GM12878 (cell line): Measurements from ENCODE around the gene PRG3. TPM values are rescaled to one million over a fixed set of nuclear protein-coding genes. Genes with fewer than 3 reads are reported as not detected.

Experiments used
- ATAC-seq: fragments of 200-7000 bp; cut with Tn5 transposase; 3 replicates; pipeline ENCODE4 v1.9.1; 2020; ENCODE audit warnings: mild to moderate bottlenecking, moderate library complexity
- BruUV-seq: library from RNA; stranded (reverse); fragments of 400-500 nt; replicated peaks from 2 replicates; lab custom pipeline; 2021; lab: Mats Ljungman, UMichigan
- CTCF ChIA-PET: fragments of 300-600 bp; sonication (Branson Sonifier 250); formaldehyde crosslinking; extraction: SDS; loops from one replicate; lab custom pipeline; 2021; ENCODE audit warnings: inconsistent platforms; lab: Yijun Ruan, JAX
- POLR2A ChIA-PET: fragments of 350-600 bp; formaldehyde crosslinking; extraction: SDS; loops from one replicate; lab custom pipeline; 2021; ENCODE audit warnings: inconsistent platforms; lab: Charles Lee
- RAD21 ChIA-PET: fragments of 300-600 bp; sonication (Branson Sonifier 250); formaldehyde crosslinking; loops from one replicate; lab custom pipeline; 2023; ENCODE audit warnings: antibody characterized with exemption; ENCODE audit not compliant: unreplicated experiment; lab: Charles Lee
- SMC1A ChIA-PET: fragments of 300-600 bp; sonication (Branson Sonifier 250); formaldehyde crosslinking; loops from one replicate; lab custom pipeline; 2023; ENCODE audit not compliant: unreplicated experiment, uncharacterized antibody; lab: Charles Lee
- DNase-seq: peaks from one replicate; pipeline ENCODE4 v3.0.0-alpha.2; 2011; ENCODE audit warnings: low read depth, low spot score
- FAIRE-seq: peaks from 3 replicates; lab custom pipeline; 2011; peaks lifted over from hg19 to GRCh38; lab: Jason Lieb, UNC
- H2AFZ ChIP-seq: 2 replicates; pipeline ENCODE4 v1.6.0; 2011; ENCODE audit warnings: low read depth, low read length, control low read depth; ENCODE audit not compliant: control insufficient read depth
- H3K27ac ChIP-seq: 2 replicates; pipeline ENCODE4 v1.5.1; 2011; ENCODE audit warnings: control low read depth; ENCODE audit not compliant: control insufficient read depth, insufficient read depth
- H3K27me3 ChIP-seq, 2 experiments: replicated peaks in 1 of 2; 2 replicates each; pipeline versions ENCODE4 v1.6.0 to v1.6.1; 2011; ENCODE audit warnings: low read length in 1 of 2; ENCODE audit not compliant: control insufficient read depth in 2 of 2, insufficient read depth in 2 of 2
- H3K36me3 ChIP-seq, 2 experiments: 2 replicates each; pipeline ENCODE4 v1.5.1; 2011; ENCODE audit warnings: low read length in 1 of 2; ENCODE audit not compliant: control insufficient read depth in 2 of 2, insufficient read depth in 2 of 2
- H3K4me1 ChIP-seq: 2 replicates; pipeline ENCODE4 v1.6.1; 2011; ENCODE audit warnings: mild to moderate bottlenecking, low read length, moderate library complexity, mixed read lengths; ENCODE audit not compliant: control insufficient read depth, insufficient read depth
- H3K4me2 ChIP-seq: 2 replicates; pipeline ENCODE4 v1.6.0; 2011; ENCODE audit warnings: control low read depth; ENCODE audit not compliant: control insufficient read depth, insufficient read depth
- H3K4me3 ChIP-seq: fragments of 200-600 bp; sonication (generic); 2 replicates; pipeline ENCODE4 v1.5.1; 2016
- H3K79me2 ChIP-seq: 2 replicates; pipeline ENCODE4 v1.6.0; 2011; ENCODE audit warnings: low read length; ENCODE audit not compliant: control insufficient read depth, insufficient read depth
- H3K9ac ChIP-seq: 2 replicates; pipeline ENCODE4 v1.8.0; 2011; ENCODE audit warnings: low read length, control low read depth, mixed read lengths; ENCODE audit not compliant: control insufficient read depth, insufficient read depth
- H3K9me3 ChIP-seq: replicated peaks from 3 replicates; pipeline ENCODE4 v1.5.1; 2011; ENCODE audit warnings: mild to moderate bottlenecking, low read length; ENCODE audit not compliant: control insufficient read depth, insufficient read depth
- H4K20me1 ChIP-seq: 2 replicates; pipeline ENCODE4 v1.6.0; 2011; ENCODE audit not compliant: control insufficient read depth, insufficient read depth
- GATAD2B ChIP-seq: fragments of 450-650 bp; conservative IDR thresholded peaks from 2 replicates; pipeline ENCODE4 v1.6.1; 2017; ENCODE audit warnings: low read depth, mild to moderate bottlenecking, moderate library complexity
- IRF5 ChIP-seq: fragments of 450-650 bp; IDR thresholded peaks from 2 replicates; pipeline ENCODE4 v1.6.1; 2017; ENCODE audit warnings: borderline replicate concordance
- JUNB ChIP-seq: IDR thresholded peaks from 2 replicates; pipeline ENCODE4 v1.6.1; 2016; ENCODE audit warnings: antibody characterized with exemption, mild to moderate bottlenecking
- MEF2A ChIP-seq: IDR thresholded peaks from 2 replicates; pipeline ENCODE4 v1.6.1; 2011; ENCODE audit warnings: low read depth, mild to moderate bottlenecking, low read length, moderate library complexity; ENCODE audit not compliant: insufficient read depth
- MEF2B ChIP-seq: fragments of 450-650 bp; IDR thresholded peaks from 2 replicates; pipeline ENCODE4 v1.6.1; 2018; ENCODE audit warnings: mild to moderate bottlenecking, moderate library complexity; ENCODE audit not compliant: partially characterized antibody, poor library complexity, severe bottlenecking
- WGBS: methylation state at CpG from one replicate; pipeline ENCODE4 v1.1.6; 2016; ENCODE audit warnings: low lambda C conversion rate; ENCODE audit not compliant: insufficient replicate concordance, insufficient coverage; ENCODE audit errors: missing lambda C conversion rate; 5-methylcytosine and 5-hydroxymethylcytosine counted together
- in situ Hi-C: fragments of 300-500 bp; cut with MboI; formaldehyde crosslinking; loops from 9 replicates; pipeline ENCODE4 v1.14.3; 2018; ENCODE audit warnings: mixed read lengths
- intact Hi-C: fragments of 100-400 bp; cut with micrococcal nuclease; formaldehyde crosslinking; loops from one replicate; pipeline ENCODE4 v1.14.2; 2022; ENCODE audit not compliant: unreplicated experiment
- polyA plus RNA-seq, 11 experiments: library from polyadenylated mRNA; depleted of rRNA in 4 of 11; unstranded in 6 of 11; stranded (reverse) in 5 of 11; fragments of >200 nt; fragmentation: Nextera tagmentation in 4 of 11; fragmentation: Illumina TruSeq in 1 of 11; extraction: Ambion mirVana in 4 of 11; extraction: Trizol in 1 of 11; gene quantifications; 1 replicate in 1 of 11; 2 replicates in 10 of 11; pipeline versions ENCODE4 v1.2.1 to v1.2.3, GENCODE V29; 2011 to 2016; ENCODE audit warnings: inconsistent platforms in 2 of 11, missing spikeins in 2 of 11, low read depth in 1 of 11
- total RNA-seq, 4 experiments: library from RNA; depleted of rRNA in 3 of 4; stranded (reverse); fragments of >200 nt in 3 of 4; fragmentation: Illumina TruSeq in 1 of 4; extraction: Trizol in 1 of 4; gene quantifications; 2 replicates each; pipeline versions ENCODE4 v1.2.1 to v1.2.3, GENCODE V29; 2013 to 2021
- TF ChIP-seq, protein P1 (sequence below): fragments of 450-650 bp; IDR thresholded peaks from 2 replicates; pipeline ENCODE4 v1.6.1; 2014; ENCODE audit warnings: mild to moderate bottlenecking

PRG3 gene
- total and polyA plus RNA-seq, 10 of the 15 experiments (the other 5 are each of a cell fraction or from before 2014, with no cell fraction given) = not detected

GRCh38 chr11:57332694-57333440, 48.1 kb downstream of the PRG3 start:
- H3K36me3 ChIP-seq = peaks cover 22 to 27% of the 10 kb centered on the region in 2 experiments
- peaks cover 10% of the 10 kb centered on the region for H3K4me1 ChIP-seq
- H3K27me3 ChIP-seq = no peaks in the 10 kb centered on the region
- no peak for DNase-seq
- CTCF ChIA-PET = interaction anchor here (1.1 to 3.2 kb wide), 2 partner anchors 7 to 9 kb away, joined by 3 to 13 read pairs; partner anchors contain the start of gene TNKS1BP1
- SMC1A ChIA-PET = interaction anchor here (1.7 to 2.2 kb wide), 2 partner anchors 13 to 176 kb away, joined by 3 to 5 read pairs; no protein-coding TSS in a partner anchor
- peak overlapping the region; percentile 87; the same call in 1 of the 2 replicates for H3K4me3 ChIP-seq
- H3K4me2 ChIP-seq = peak overlapping the region; percentile 97; the same call in 1 of the 2 replicates
- FAIRE-seq = peak; percentile 47
- in situ Hi-C loops = loop anchor here (25.0 kb wide), 2 partner anchors 1179 to 1254 kb away; partner anchors contain the start of genes LPXN, OR5B21 and ZFP91
- no TSS peak for BruUV-seq
- H2AFZ ChIP-seq = no peak overlapping the region
- POLR2A ChIA-PET = interaction anchor here (4.5 kb wide), 1 partner anchor 7 kb away, joined by 35 read pairs; the partner anchor contains the start of gene TNKS1BP1
- no peaks in the 10 kb centered on the region for H3K9me3 ChIP-seq
- RAD21 ChIA-PET = no interaction called here
- intact Hi-C loops = no loop called here
- H3K27ac ChIP-seq = no peak overlapping the region
- no peaks in the 10 kb centered on the region for H4K20me1 ChIP-seq
- peaks cover 29% of the 10 kb centered on the region for H3K79me2 ChIP-seq
- ATAC-seq = no peak
- WGBS = 99% methylated on average over 11 of the region's 11 CpGs
- H3K9ac ChIP-seq = no peak overlapping the region
- TF ChIP-seq GATAD2B (no peak), JUNB (no peak), IRF5 (no peak), MEF2B (no peak), MEF2A (no peak)
- TF ChIP-seq, protein P1, sequence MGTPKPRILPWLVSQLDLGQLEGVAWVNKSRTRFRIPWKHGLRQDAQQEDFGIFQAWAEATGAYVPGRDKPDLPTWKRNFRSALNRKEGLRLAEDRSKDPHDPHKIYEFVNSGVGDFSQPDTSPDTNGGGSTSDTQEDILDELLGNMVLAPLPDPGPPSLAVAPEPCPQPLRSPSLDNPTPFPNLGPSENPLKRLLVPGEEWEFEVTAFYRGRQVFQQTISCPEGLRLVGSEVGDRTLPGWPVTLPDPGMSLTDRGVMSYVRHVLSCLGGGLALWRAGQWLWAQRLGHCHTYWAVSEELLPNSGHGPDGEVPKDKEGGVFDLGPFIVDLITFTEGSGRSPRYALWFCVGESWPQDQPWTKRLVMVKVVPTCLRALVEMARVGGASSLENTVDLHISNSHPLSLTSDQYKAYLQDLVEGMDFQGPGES = no peak
